Measurements from ENCODE around the gene ADAMTS12.

ADAMTS12 gene

DNA sequence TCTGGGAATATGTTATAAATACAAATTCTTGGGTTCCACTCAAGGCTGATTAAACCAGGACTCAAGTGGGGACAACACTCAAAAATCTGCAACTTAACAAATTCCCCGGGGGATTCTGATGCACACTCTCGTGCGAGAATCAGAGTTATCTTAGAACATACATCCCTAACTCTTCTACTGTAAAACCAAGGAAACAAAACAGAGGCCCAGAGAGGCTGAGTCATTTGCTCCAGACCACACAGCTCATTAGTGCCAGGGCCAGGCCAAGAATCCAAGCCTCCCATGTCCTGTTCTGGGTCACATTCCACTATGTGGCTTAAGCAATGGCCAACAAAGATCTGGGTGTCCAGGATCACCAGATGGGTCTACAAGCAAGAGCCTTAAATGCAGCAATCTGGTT is 166.0 kb downstream of the ADAMTS12 start:
- H3K4me3 ChIP-seq (ENCODE audit: low read length): no peak overlapping the region
- H3K36me3 ChIP-seq (replicated peaks; ENCODE audit: low read depth, low read length): no peaks in the 10 kb centered on the region
- H3K9ac ChIP-seq (ENCODE audit: low read length): no peak overlapping the region
- no peak for TF ChIP-seq EZH2phosphoT487 (IDR thresholded peaks at IDR 0.05; ENCODE audit: low read depth)
- TF ChIP-seq, protein P1, sequence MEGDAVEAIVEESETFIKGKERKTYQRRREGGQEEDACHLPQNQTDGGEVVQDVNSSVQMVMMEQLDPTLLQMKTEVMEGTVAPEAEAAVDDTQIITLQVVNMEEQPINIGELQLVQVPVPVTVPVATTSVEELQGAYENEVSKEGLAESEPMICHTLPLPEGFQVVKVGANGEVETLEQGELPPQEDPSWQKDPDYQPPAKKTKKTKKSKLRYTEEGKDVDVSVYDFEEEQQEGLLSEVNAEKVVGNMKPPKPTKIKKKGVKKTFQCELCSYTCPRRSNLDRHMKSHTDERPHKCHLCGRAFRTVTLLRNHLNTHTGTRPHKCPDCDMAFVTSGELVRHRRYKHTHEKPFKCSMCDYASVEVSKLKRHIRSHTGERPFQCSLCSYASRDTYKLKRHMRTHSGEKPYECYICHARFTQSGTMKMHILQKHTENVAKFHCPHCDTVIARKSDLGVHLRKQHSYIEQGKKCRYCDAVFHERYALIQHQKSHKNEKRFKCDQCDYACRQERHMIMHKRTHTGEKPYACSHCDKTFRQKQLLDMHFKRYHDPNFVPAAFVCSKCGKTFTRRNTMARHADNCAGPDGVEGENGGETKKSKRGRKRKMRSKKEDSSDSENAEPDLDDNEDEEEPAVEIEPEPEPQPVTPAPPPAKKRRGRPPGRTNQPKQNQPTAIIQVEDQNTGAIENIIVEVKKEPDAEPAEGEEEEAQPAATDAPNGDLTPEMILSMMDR (IDR thresholded peaks at IDR 0.05; ENCODE audit: low read depth, low read length): no peak
- no peaks in the 10 kb centered on the region for H3K4me1 ChIP-seq (ENCODE audit: low read length)
- no peak overlapping the region for H3K4me2 ChIP-seq (ENCODE audit: low read length)
- H3K27me3 ChIP-seq (ENCODE audit: low read depth, low read length): no peaks in the 10 kb centered on the region
- no peak overlapping the region for H2AFZ ChIP-seq (ENCODE audit: low read depth, low read length)
- H4K20me1 ChIP-seq (ENCODE audit: insufficient read depth, low read length): no peaks in the 10 kb centered on the region
- no peaks in the 10 kb centered on the region for H3K9me3 ChIP-seq (ENCODE audit: insufficient read depth, low read length)
- H3K27ac ChIP-seq (ENCODE audit: low read length): no peak overlapping the region
- no peaks in the 10 kb centered on the region for H3K79me2 ChIP-seq (ENCODE audit: low read length)

DNA sequence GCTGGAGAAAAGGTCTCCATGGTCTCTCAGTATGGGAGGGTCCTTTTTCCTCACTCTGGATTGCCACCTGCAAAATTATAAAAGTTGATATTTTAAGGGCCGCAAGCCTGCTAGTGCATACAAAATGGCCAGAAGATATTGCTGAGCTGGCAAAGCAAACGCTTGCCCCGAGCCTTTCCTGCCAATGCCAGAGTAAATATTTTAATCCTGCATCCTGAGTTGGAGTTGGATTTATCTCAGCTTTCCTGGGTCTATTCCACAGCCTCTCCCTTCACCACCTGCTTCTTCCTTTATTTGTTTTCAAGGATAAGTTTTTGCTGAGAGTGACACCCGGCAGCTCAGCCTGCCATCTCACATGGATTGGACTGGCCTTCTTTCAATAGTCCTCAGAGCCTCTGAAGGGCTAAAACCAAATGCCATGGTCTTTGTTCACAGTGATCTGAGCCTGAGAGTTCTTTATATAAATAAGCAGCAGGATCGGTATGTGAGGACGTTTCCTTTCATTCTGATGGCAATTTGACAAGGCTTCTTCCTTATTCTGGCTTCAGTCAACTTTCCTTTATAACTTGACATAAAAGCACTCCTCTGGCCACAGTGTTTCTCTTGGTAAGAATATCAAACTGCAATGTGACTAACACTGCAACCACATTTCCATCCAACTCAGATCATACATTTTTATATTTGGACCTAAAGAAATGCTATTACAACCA is 170.1 kb downstream of the ADAMTS12 start:
- H3K4me1 ChIP-seq (ENCODE audit: low read length): no peaks in the 10 kb centered on the region
- no peaks in the 10 kb centered on the region for H3K27me3 ChIP-seq (ENCODE audit: low read depth, low read length)
- H3K79me2 ChIP-seq (ENCODE audit: low read length): no peaks in the 10 kb centered on the region
- no peaks in the 10 kb centered on the region for H3K9me3 ChIP-seq (ENCODE audit: insufficient read depth, low read length)
- H2AFZ ChIP-seq (ENCODE audit: low read depth, low read length): no peak overlapping the region
- no peak for TF ChIP-seq EZH2phosphoT487 (IDR thresholded peaks at IDR 0.05; ENCODE audit: low read depth)
- TF ChIP-seq, protein P1 (IDR thresholded peaks at IDR 0.05; ENCODE audit: low read depth, low read length): no peak
- no peak overlapping the region for H3K4me3 ChIP-seq (ENCODE audit: low read length)
- no peak overlapping the region for H3K9ac ChIP-seq (ENCODE audit: low read length)
- no peak overlapping the region for H3K27ac ChIP-seq (ENCODE audit: low read length)
- no peak overlapping the region for H3K4me2 ChIP-seq (ENCODE audit: low read length)
- no peaks in the 10 kb centered on the region for H4K20me1 ChIP-seq (ENCODE audit: insufficient read depth, low read length)
- H3K36me3 ChIP-seq (replicated peaks; ENCODE audit: low read depth, low read length): no peaks in the 10 kb centered on the region

DNA sequence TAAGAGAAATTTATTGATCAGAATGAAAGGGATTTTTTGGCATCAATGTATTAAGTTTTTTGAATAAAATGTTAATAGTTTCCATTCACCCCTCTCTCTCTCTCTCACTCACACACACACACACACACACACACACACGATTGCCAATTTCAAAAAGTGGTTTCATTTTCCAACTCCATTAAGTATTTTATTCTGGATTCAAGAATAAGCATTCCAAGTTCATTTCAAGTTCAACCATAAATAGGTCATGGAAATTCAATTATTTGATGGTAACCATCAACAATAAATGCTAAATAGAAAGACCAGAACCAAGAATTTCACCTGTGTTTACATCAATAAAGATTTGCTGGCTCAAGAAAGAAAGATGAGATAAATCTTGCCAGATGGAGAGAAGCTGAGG is 171.6 kb downstream of the ADAMTS12 start:
- H3K9ac ChIP-seq (ENCODE audit: low read length): no peak overlapping the region
- H3K4me1 ChIP-seq (ENCODE audit: low read length): no peaks in the 10 kb centered on the region
- H3K9me3 ChIP-seq (ENCODE audit: insufficient read depth, low read length): no peaks in the 10 kb centered on the region
- no peaks in the 10 kb centered on the region for H3K27me3 ChIP-seq (ENCODE audit: low read depth, low read length)
- H3K36me3 ChIP-seq (replicated peaks; ENCODE audit: low read depth, low read length): no peaks in the 10 kb centered on the region
- no peak overlapping the region for H3K27ac ChIP-seq (ENCODE audit: low read length)
- H3K4me2 ChIP-seq (ENCODE audit: low read length): no peak overlapping the region
- H4K20me1 ChIP-seq (ENCODE audit: insufficient read depth, low read length): no peaks in the 10 kb centered on the region
- TF ChIP-seq EZH2phosphoT487 (IDR thresholded peaks at IDR 0.05; ENCODE audit: low read depth): no peak
- TF ChIP-seq, protein P1 (IDR thresholded peaks at IDR 0.05; ENCODE audit: low read depth, low read length): no peak
- no peaks in the 10 kb centered on the region for H3K79me2 ChIP-seq (ENCODE audit: low read length)
- no peak overlapping the region for H2AFZ ChIP-seq (ENCODE audit: low read depth, low read length)
- H3K4me3 ChIP-seq (ENCODE audit: low read length): no peak overlapping the region

DNA sequence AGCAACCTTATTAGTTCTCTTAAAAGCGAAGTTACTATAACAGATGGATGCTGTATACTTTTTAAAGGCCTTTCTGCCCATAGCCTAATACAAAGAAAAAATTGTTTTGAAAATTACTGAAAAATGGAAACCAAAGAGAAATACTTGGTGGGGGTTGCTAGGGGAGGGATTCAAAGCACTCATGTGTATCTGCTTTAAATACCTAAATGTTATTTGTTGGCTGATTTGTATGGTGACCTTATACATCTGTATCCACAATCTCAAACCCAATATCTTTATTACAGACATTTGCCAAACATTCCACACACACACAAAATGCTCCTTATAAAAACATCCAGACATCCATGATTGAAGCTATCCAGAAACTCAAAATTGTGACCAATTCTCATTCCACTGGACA is 172.0 kb downstream of the ADAMTS12 start:
- no peak overlapping the region for H2AFZ ChIP-seq (ENCODE audit: low read depth, low read length)
- H3K4me2 ChIP-seq (ENCODE audit: low read length): no peak overlapping the region
- no peaks in the 10 kb centered on the region for H3K9me3 ChIP-seq (ENCODE audit: insufficient read depth, low read length)
- H3K9ac ChIP-seq (ENCODE audit: low read length): no peak overlapping the region
- no peak overlapping the region for H3K27ac ChIP-seq (ENCODE audit: low read length)
- H3K4me1 ChIP-seq (ENCODE audit: low read length): no peaks in the 10 kb centered on the region
- no peak for TF ChIP-seq EZH2phosphoT487 (IDR thresholded peaks at IDR 0.05; ENCODE audit: low read depth)
- no peaks in the 10 kb centered on the region for H3K79me2 ChIP-seq (ENCODE audit: low read length)
- no peaks in the 10 kb centered on the region for H3K27me3 ChIP-seq (ENCODE audit: low read depth, low read length)
- H4K20me1 ChIP-seq (ENCODE audit: insufficient read depth, low read length): no peaks in the 10 kb centered on the region
- H3K4me3 ChIP-seq (ENCODE audit: low read length): no peak overlapping the region
- no peaks in the 10 kb centered on the region for H3K36me3 ChIP-seq (replicated peaks; ENCODE audit: low read depth, low read length)
